GM12892 (cell line): Measurements from ENCODE around the gene ASB2.

ENCODE experiments used
- POLR2A ChIP-seq: IDR thresholded peaks from 2 replicates; pipeline ENCODE4 v1.6.1; 2011; ENCODE audit warnings: low read depth, low read length, control low read depth
- POLR2AphosphoS5 ChIP-seq: IDR thresholded peaks from 2 replicates; pipeline ENCODE4 v1.6.1; 2011; ENCODE audit warnings: low read depth, low read length, control low read depth

GRCh38 chr14:93984987-93985410 lies 8.6 kb upstream of the ASB2 start:
- TF ChIP-seq POLR2A (no peak), POLR2AphosphoS5 (no peak)
